Measurements from ENCODE around the gene ZKSCAN2. TPM values are rescaled to one million over a fixed set of nuclear protein-coding genes. Genes with fewer than 3 reads are reported as not detected.

Gene ZKSCAN2
- total and polyA plus RNA-seq, 9 of the 15 experiments (the other 6 are each of a cell fraction or from before 2014, with no cell fraction given): 1.3 to 9.5 (median 4.2) TPM

DNA sequence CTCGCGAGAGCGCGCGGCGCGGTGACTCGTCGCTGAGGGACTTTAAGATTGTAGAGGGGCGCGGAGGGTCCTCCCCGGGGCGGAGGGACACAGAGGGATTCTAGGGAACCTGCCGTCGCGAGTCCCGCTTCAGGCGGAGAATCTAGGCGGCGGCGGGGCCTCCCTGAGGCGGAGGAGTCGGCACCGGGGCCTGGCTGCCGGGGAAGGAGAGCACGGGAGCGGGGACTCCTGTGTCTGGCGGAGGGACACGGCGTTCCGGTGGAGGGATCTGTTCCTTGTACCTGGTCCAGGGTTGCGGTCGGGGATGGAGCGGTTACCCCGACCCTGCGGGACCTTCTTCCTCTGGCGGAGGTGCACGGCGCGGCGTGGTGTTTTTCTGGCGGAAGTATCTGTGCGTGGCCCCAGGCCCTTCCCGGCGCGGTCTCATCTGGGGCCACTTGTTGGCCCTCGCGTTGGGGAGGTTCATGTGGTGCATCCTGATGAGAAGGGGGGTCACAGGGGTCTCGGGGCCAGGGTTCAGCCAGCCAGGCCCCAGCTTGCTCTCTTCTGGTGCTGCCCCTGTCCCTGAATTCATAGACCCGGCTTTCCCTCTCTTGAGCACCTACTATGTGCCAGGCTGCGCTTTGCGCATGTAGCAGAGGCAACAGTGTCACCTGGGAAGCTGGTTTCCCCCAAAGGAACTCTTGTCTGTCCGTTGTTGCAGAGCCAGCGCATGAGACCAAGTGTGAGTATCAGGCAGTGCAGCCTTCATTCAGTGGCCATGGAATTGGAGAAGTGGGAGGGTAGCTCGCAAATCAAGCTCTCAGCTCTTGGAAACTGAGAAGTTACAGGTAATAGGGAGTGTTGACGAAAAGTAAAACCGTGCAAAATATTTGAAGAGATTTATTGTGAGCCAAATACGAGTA, 563 bp upstream of the ZKSCAN2 start (continued):
- TF ChIP-seq TAF9B (IDR thresholded peaks at IDR 0.05; ENCODE audit: partially characterized antibody) (peak; percentile 92), FUS (optimal IDR thresholded peaks at IDR 0.05; ENCODE audit: low read depth, low read length) (no peak), ESRRA (IDR thresholded peaks at IDR 0.05; ENCODE audit: borderline replicate concordance, low read depth) (peak; percentile 91; the same call in 1 of the 2 replicates), YBX1 (IDR thresholded peaks at IDR 0.05) (no peak), ZC3H11A (IDR thresholded peaks at IDR 0.05; ENCODE audit: low read depth, low read length) (no peak), OTX1 (CRISPR knock-in tag; IDR thresholded peaks at IDR 0.05) (peak; percentile 61; the same call in 1 of the 2 replicates), ZNF232 (CRISPR knock-in tag; IDR thresholded peaks at IDR 0.05) (peak; percentile 65; the same call in 1 of the 2 replicates), DACH1 (IDR thresholded peaks at IDR 0.05; ENCODE audit: partially characterized antibody) (no peak), ERF (CRISPR knock-in tag; IDR thresholded peaks at IDR 0.05) (no peak), HDAC6 (IDR thresholded peaks at IDR 0.05; ENCODE audit: low read depth, low read length) (no peak), NRF1 (conservative IDR thresholded peaks at IDR 0.05 in 1 of 2, IDR thresholded peaks at IDR 0.05 in 1 of 2) (peak; percentile 26 to 51; a peak in 3 of 4 replicates), ZNF431 (CRISPR knock-in tag; IDR thresholded peaks at IDR 0.05) (no peak), HSF4 (CRISPR knock-in tag; IDR thresholded peaks at IDR 0.05; ENCODE audit: borderline replicate concordance) (no peak), ZNF239 (CRISPR knock-in tag; IDR thresholded peaks at IDR 0.05) (no peak), HIVEP1 (CRISPR knock-in tag; IDR thresholded peaks at IDR 0.05) (0 out of 2 replicates have a peak, but pooled peaks have one; percentile 29), TAF15 (IDR thresholded peaks at IDR 0.05; ENCODE audit: low read depth, low read length) (no peak), ZNF507 (tag; conservative IDR thresholded peaks at IDR 0.05) (no peak)
- TF ChIP-seq, protein P1, sequence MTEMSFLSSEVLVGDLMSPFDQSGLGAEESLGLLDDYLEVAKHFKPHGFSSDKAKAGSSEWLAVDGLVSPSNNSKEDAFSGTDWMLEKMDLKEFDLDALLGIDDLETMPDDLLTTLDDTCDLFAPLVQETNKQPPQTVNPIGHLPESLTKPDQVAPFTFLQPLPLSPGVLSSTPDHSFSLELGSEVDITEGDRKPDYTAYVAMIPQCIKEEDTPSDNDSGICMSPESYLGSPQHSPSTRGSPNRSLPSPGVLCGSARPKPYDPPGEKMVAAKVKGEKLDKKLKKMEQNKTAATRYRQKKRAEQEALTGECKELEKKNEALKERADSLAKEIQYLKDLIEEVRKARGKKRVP (CRISPR knock-in tag; IDR thresholded peaks at IDR 0.05): no peak
- TF ChIP-seq, protein P2, sequence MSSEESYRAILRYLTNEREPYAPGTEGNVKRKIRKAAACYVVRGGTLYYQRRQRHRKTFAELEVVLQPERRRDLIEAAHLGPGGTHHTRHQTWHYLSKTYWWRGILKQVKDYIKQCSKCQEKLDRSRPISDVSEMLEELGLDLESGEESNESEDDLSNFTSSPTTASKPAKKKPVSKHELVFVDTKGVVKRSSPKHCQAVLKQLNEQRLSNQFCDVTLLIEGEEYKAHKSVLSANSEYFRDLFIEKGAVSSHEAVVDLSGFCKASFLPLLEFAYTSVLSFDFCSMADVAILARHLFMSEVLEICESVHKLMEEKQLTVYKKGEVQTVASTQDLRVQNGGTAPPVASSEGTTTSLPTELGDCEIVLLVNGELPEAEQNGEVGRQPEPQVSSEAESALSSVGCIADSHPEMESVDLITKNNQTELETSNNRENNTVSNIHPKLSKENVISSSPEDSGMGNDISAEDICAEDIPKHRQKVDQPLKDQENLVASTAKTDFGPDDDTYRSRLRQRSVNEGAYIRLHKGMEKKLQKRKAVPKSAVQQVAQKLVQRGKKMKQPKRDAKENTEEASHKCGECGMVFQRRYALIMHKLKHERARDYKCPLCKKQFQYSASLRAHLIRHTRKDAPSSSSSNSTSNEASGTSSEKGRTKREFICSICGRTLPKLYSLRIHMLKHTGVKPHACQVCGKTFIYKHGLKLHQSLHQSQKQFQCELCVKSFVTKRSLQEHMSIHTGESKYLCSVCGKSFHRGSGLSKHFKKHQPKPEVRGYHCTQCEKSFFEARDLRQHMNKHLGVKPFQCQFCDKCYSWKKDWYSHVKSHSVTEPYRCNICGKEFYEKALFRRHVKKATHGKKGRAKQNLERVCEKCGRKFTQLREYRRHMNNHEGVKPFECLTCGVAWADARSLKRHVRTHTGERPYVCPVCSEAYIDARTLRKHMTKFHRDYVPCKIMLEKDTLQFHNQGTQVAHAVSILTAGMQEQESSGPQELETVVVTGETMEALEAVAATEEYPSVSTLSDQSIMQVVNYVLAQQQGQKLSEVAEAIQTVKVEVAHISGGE (CRISPR knock-in tag; IDR thresholded peaks at IDR 0.05): no peak; a peak in 1 of 6 replicates
- TF ChIP-seq, protein P3, sequence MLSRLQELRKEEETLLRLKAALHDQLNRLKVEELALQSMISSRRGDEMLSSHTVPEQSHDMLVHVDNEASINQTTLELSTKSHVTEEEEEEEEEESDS (CRISPR knock-in tag; IDR thresholded peaks at IDR 0.05): no peak
- TF ChIP-seq, protein P4, sequence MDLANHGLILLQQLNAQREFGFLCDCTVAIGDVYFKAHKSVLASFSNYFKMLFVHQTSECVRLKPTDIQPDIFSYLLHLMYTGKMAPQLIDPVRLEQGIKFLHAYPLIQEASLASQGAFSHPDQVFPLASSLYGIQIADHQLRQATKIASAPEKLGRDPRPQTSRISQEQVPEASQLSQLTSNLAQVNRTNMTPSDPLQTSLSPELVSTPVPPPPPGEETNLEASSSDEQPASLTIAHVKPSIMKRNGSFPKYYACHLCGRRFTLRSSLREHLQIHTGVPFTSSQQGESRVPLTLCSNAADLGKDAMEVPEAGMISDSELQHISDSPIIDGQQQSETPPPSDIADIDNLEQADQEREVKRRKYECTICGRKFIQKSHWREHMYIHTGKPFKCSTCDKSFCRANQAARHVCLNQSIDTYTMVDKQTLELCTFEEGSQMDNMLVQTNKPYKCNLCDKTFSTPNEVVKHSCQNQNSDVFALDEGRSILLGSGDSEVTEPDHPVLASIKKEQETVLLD (IDR thresholded peaks at IDR 0.05): peak; percentile 89
